GM23248 (cell line): ENCODE results near the gene PRR33. TPM values are rescaled to one million over a fixed set of nuclear protein-coding genes. Genes with fewer than 3 reads are reported as not detected.

Source experiments
- DNase-seq: peaks from one replicate; pipeline ENCODE4 v3.0.0-alpha.2; 2015
- H2AFZ ChIP-seq: fragments of 200-600 bp; sonication (generic); 2 replicates; pipeline ENCODE4 v1.6.1; 2016; ENCODE audit warnings: antibody characterized with exemption
- H3F3A ChIP-seq: fragments of 200-600 bp; sonication (generic); 2 replicates; pipeline ENCODE4 v1.6.1; 2016; ENCODE audit warnings: mild to moderate bottlenecking, antibody characterized with exemption, mixed run types; ENCODE audit not compliant: insufficient read depth
- H3K27ac ChIP-seq: fragments of 200-600 bp; sonication (generic); 2 replicates; pipeline ENCODE4 v1.5.1; 2016; ENCODE audit warnings: mild to moderate bottlenecking
- H3K27me3 ChIP-seq: fragments of 200-600 bp; sonication (generic); replicated peaks from 2 replicates; pipeline ENCODE4 v1.6.1; 2016; ENCODE audit warnings: mild to moderate bottlenecking; ENCODE audit not compliant: insufficient read depth
- H3K36me3 ChIP-seq: fragments of 200-600 bp; sonication (generic); 2 replicates; pipeline ENCODE4 v1.6.1; 2016; ENCODE audit warnings: low read depth, mild to moderate bottlenecking
- H3K4me1 ChIP-seq: fragments of 200-600 bp; sonication (generic); 2 replicates; pipeline ENCODE4 v1.6.1; 2016; ENCODE audit warnings: mild to moderate bottlenecking; ENCODE audit not compliant: insufficient read depth
- H3K4me2 ChIP-seq: fragments of 200-600 bp; sonication (generic); one replicate; pipeline ENCODE4 v1.6.1; 2016; ENCODE audit warnings: mild to moderate bottlenecking; ENCODE audit not compliant: unreplicated experiment
- H3K4me3 ChIP-seq: fragments of 200-600 bp; sonication (generic); 2 replicates; pipeline ENCODE4 v1.5.1; 2016; ENCODE audit warnings: mild to moderate bottlenecking
- H3K79me2 ChIP-seq: fragments of 200-600 bp; sonication (generic); 2 replicates; pipeline ENCODE4 v1.6.1; 2016; ENCODE audit warnings: mild to moderate bottlenecking; ENCODE audit not compliant: insufficient read depth
- H3K9ac ChIP-seq: fragments of 200-600 bp; sonication (generic); 2 replicates; pipeline ENCODE4 v1.6.1; 2016; ENCODE audit warnings: mild to moderate bottlenecking
- H3K9me2 ChIP-seq: fragments of 200-600 bp; sonication (generic); 2 replicates; pipeline ENCODE4 v1.6.1; 2016; ENCODE audit warnings: mixed run types, mild to moderate bottlenecking, moderate library complexity; ENCODE audit not compliant: insufficient read depth
- H3K9me3 ChIP-seq: fragments of 200-600 bp; sonication (generic); one replicate; pipeline ENCODE4 v1.6.1; 2017; ENCODE audit warnings: low read depth
- H4K20me1 ChIP-seq: fragments of 200-600 bp; sonication (generic); 2 replicates; pipeline ENCODE4 v1.6.0; 2016; ENCODE audit not compliant: insufficient read depth
- EZH2 ChIP-seq: fragments of 200-600 bp; sonication (generic); IDR thresholded peaks from 2 replicates; pipeline ENCODE4 v1.6.1; 2018; ENCODE audit warnings: antibody characterized with exemption, mild to moderate bottlenecking; ENCODE audit not compliant: insufficient read depth, poor library complexity, severe bottlenecking
- EZH2phosphoT487 ChIP-seq: fragments of 200-600 bp; sonication (generic); IDR thresholded peaks from 2 replicates; pipeline ENCODE4 v1.6.1; 2018; ENCODE audit warnings: antibody characterized with exemption, moderate library complexity, mild to moderate bottlenecking, low read depth; ENCODE audit not compliant: insufficient read depth
- WGBS, 2 experiments: methylation state at CpG; one replicate each; pipeline ENCODE4 v1.1.6; 2015 to 2017; ENCODE audit warnings: low lambda C conversion rate in 2 of 2, low coverage in 1 of 2; ENCODE audit errors: missing lambda C conversion rate in 2 of 2; 5-methylcytosine and 5-hydroxymethylcytosine counted together
- in situ Hi-C: fragments of 300-500 bp; cut with MboI; formaldehyde crosslinking; loops from 2 replicates; pipeline ENCODE4 v1.15.0; 2020
- polyA plus RNA-seq: library from polyadenylated mRNA; unstranded; fragments of >200 nt; fragmentation: Nextera tagmentation; extraction: Ambion mirVana; gene quantifications from 2 replicates; pipeline ENCODE4 v1.2.1, GENCODE V29; 2016
- total RNA-seq: library from RNA; depleted of rRNA; stranded (reverse); fragments of >200 nt; shearing (Covaris generic); gene quantifications from 2 replicates; pipeline ENCODE4 v1.2.3, GENCODE V29; 2014

PRR33 gene
- total and polyA plus RNA-seq, 2 experiments from 2014 or later = not detected

DNA sequence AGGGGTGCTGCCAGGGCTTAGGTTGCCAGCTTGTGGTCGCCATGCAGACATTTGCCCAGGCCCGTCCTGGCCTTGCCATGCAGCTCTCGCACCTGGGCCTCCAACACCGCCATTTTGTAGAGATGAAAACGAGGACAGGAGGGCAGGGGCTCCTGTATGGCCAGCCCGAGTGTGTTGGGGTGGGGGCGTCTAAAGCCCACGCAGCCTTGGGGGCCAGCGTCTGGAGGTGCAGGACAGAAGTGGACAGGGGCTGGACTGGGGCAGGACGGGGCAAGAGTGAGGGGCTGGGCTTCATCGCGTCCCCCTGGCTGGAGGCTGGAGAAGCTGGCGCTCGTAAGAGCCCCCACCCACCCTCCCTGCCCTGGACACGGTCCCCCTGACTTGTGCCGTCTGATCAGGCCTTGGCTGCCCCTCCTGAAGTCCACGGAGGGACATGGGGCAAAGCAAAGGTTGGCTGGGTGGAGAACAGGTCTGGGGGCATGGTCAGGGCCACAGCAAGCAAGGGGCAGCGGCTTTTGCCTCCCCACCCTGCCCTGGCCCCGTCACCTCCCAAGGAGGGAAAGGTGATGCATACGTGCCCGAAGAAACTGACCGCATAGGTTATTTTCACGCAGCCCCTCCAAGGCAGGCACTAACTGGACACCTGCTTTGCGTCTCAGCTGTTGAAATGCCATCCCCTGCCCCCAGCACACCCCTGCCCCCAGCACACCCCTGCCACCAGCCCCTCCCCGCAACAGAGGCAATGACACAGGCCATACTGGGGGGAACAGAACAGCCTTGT lies 28.6 kb upstream of the PRR33 start:
- 0 out of 2 replicates have a peak, but pooled peaks cover 3% of the 10 kb centered on the region for H3K27me3 ChIP-seq
- no peak overlapping the region for H2AFZ ChIP-seq
- H3K9me2 ChIP-seq = no peaks in the 10 kb centered on the region
- H3K9ac ChIP-seq = no peak overlapping the region
- no peak for TF ChIP-seq EZH2
- TF ChIP-seq EZH2phosphoT487 = no peak
- in situ Hi-C loops = no loop called here
- H3K4me3 ChIP-seq = no peak overlapping the region
- H4K20me1 ChIP-seq = no peaks in the 10 kb centered on the region
- H3F3A ChIP-seq = no peaks in the 10 kb centered on the region
- no peaks in the 10 kb centered on the region for H3K9me3 ChIP-seq
- no peaks in the 10 kb centered on the region for H3K79me2 ChIP-seq
- H3K4me2 ChIP-seq = no peak overlapping the region
- DNase-seq = no peak
- 68 to 70% methylated on average over 8 to 25 of the region's 25 CpGs for WGBS, 2 experiments
- H3K36me3 ChIP-seq = no peaks in the 10 kb centered on the region
- no peak overlapping the region for H3K27ac ChIP-seq
- no peaks in the 10 kb centered on the region for H3K4me1 ChIP-seq

DNA sequence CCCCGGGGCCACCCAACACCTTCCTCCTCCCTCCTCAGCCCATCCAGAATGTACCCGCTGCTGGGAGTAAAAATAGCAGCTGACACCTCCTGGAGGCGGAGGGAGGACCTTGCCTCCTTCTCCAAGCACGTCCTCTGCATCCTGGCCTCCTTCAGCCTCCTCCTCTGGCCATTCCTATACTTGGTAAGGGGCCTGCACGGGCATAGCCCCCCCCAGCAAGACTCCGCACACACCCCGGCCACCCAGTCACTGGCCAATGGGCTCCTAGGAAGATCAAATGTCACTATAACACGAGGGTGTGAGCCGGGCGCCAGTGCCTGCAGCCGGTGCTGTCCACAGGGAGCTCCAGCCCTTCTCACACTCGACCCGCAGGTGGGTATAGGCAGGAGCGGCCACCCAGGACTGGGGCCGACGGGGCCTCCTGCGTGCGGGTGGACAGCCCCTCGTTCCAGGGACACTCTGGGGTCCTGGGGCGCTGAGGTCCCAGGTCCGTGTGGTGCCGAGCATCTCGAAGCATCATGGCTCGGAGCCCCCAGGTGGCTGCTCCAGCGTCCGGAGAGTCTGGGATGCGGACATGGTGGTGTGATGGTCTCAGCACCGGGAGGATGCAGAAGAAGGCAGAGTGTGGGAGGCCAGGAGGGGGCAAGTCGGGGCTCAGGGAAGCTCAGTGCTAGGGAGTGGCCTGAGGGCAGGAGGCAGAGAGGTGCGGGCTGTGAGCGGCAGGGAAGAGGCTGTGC lies 27.9 kb upstream of the PRR33 start, which contains the start of gene TNNT3:
Gene TNNT3 (plus strand): TSS at position 313 of the 737 bp plus-strand sequence. CDS start 3,172 bp downstream, outside the sequence.
- Histone ChIP-seq H2AFZ (no peak within 1 kb of the TSS), H3K27ac (no peak within 1 kb of the TSS), H3K4me3 (no peak within 1 kb of the TSS), H3K4me2 (no peak within 1 kb of the TSS), H3K9ac (no peak within 1 kb of the TSS), H3K4me1 (no peaks in the 10 kb centered on the region), H3K9me2 (no peaks in the 10 kb centered on the region), H3K36me3 (no peaks in the 10 kb centered on the region), H3K27me3 (0 out of 2 replicates have a peak, but pooled peaks cover 3% of the 10 kb centered on the region), H3K9me3 (no peaks in the 10 kb centered on the region), H3K79me2 (no peaks in the 10 kb centered on the region), H4K20me1 (no peaks in the 10 kb centered on the region), H3F3A (no peaks in the 10 kb centered on the region)
- in situ Hi-C loops = no loop called here
- WGBS, 2 experiments = 61% methylated on average over 28 to 31 of the region's 31 CpGs
- no peak for TF ChIP-seq EZH2phosphoT487
- no peak for TF ChIP-seq EZH2
- DNase-seq = peak; percentile 16

DNA sequence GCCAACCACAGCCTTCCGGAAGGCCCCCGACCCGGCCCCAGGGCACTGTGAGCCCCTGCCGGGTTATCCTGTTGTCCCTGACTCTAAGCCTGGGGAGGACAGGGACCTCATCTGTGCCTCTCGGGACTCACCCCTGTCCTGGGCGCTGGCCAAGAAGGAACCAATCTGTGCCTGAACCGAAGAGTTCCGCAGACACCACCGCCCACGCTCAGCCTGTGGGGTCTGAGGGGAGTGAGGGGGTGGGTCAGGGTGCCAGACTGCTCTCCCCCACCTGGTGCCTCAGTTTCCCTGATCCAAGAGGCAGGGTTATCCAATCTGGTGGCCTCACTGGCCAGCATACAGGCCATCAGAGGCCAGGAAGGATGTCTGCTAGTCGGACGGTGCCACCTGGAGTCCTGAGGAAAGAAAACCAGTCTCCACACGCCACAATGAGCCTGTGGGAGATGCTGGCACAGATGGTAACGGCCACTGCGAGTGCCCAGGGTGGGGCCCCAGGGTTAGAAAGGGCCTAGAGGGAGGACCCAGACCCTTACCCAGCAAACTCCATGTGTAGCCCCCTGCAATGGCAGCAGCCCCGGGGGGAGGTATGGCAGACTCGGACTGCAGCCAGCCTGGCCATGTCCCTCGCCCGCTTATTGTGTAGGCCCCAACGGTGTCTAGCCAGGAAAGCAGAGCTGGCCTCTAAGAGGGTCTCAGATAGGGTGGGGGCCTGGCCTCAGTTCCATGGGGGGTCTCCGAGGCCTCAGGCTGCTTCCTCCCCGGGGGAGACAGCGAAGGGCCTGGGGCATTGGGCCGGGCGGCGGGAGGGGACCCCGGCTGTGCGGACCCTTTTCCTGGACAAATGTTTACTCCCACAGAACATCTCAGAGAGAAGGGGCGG lies 27.0 kb upstream of the PRR33 start:
- in situ Hi-C loops = no loop called here
- Histone ChIP-seq H3K9me2 (no peaks in the 10 kb centered on the region), H3K36me3 (no peaks in the 10 kb centered on the region), H3K4me1 (no peaks in the 10 kb centered on the region), H4K20me1 (no peaks in the 10 kb centered on the region), H3K27me3 (0 out of 2 replicates have a peak, but pooled peaks cover 3% of the 10 kb centered on the region), H3K9me3 (no peaks in the 10 kb centered on the region), H3K27ac (no peak overlapping the region), H3K79me2 (no peaks in the 10 kb centered on the region), H2AFZ (no peak overlapping the region), H3K4me3 (no peak overlapping the region), H3K4me2 (no peak overlapping the region), H3K9ac (no peak overlapping the region), H3F3A (no peaks in the 10 kb centered on the region)
- TF ChIP-seq EZH2 = no peak
- no peak for TF ChIP-seq EZH2phosphoT487
- no peak for DNase-seq
- WGBS, 2 experiments = 66% methylated on average over 24 to 26 of the region's 29 CpGs
